CD14-positive monocyte (primary cell): ENCODE results near the gene PLPPR3. TPM values are rescaled to one million over a fixed set of nuclear protein-coding genes. Genes with fewer than 3 reads are reported as not detected.

Source experiments
- DNase-seq, 3 donors: peaks; one replicate each; pipeline ENCODE4 v3.0.0-alpha.2; 2011 to 2022
- H2AFZ ChIP-seq: 2 replicates; pipeline ENCODE4 v1.6.0; 2012; ENCODE audit warnings: mild to moderate bottlenecking, low read depth, low read length, inconsistent platforms; ENCODE audit not compliant: insufficient read depth, poor library complexity, severe bottlenecking
- H3K27ac ChIP-seq, 2 donors: 1 replicate in 1 of 2; 2 replicates in 1 of 2; pipeline ENCODE4 v1.5.1; 2012 to 2013; ENCODE audit warnings: low read length in 2 of 2, control low read depth in 1 of 2, inconsistent platforms in 1 of 2, low read depth in 1 of 2, mild to moderate bottlenecking in 1 of 2
- H3K27me3 ChIP-seq, 2 donors: one replicate each; pipeline versions ENCODE4 v1.6.0 to v1.6.1; 2011 to 2013; ENCODE audit warnings: low read length in 2 of 2; ENCODE audit not compliant: control insufficient read depth in 2 of 2, insufficient read depth in 2 of 2
- H3K36me3 ChIP-seq, 2 donors: replicated peaks in 1 of 2; 1 replicate in 1 of 2; 2 replicates in 1 of 2; pipeline versions ENCODE4 v1.5.1 to v1.6.1; 2012 to 2013; ENCODE audit warnings: low read length in 2 of 2, control low read depth in 1 of 2, inconsistent platforms in 1 of 2, mild to moderate bottlenecking in 1 of 2; ENCODE audit not compliant: insufficient read depth in 2 of 2, control insufficient read depth in 1 of 2
- H3K4me1 ChIP-seq, 2 donors: 1 replicate in 1 of 2; 2 replicates in 1 of 2; pipeline versions ENCODE4 v1.5.1 to v1.6.1; 2012 to 2013; ENCODE audit warnings: low read length in 2 of 2, control low read depth in 1 of 2, inconsistent platforms in 1 of 2, mild to moderate bottlenecking in 1 of 2, moderate library complexity in 1 of 2; ENCODE audit not compliant: insufficient read depth in 2 of 2, control insufficient read depth in 1 of 2
- H3K4me2 ChIP-seq: replicated peaks from 2 replicates; pipeline ENCODE3; 2012; ENCODE audit warnings: low read length, moderate library complexity, mild to moderate bottlenecking; ENCODE audit not compliant: poor library complexity, severe bottlenecking; ENCODE audit errors: extremely low read depth
- H3K4me3 ChIP-seq, 3 experiments: fragments of 200-600 bp in 1 of 3; sonication (generic) in 1 of 3; replicated peaks in 1 of 3; 1 replicate in 2 of 3; 2 replicates in 1 of 3; pipeline ENCODE4 v1.5.1; 2011 to 2013; ENCODE audit warnings: low read length in 3 of 3, mild to moderate bottlenecking in 3 of 3, control low read depth in 2 of 3, low read depth in 2 of 3, inconsistent platforms in 1 of 3, moderate library complexity in 1 of 3
- H3K79me2 ChIP-seq: 2 replicates; pipeline ENCODE4 v1.6.0; 2012; ENCODE audit warnings: mild to moderate bottlenecking, control low read depth, inconsistent platforms, low read length, moderate library complexity; ENCODE audit not compliant: insufficient read depth
- H3K9ac ChIP-seq: 2 replicates; pipeline ENCODE4 v1.6.0; 2017; ENCODE audit warnings: low read length, mild to moderate bottlenecking; ENCODE audit not compliant: insufficient read depth, poor library complexity, severe bottlenecking
- H3K9me3 ChIP-seq, 2 donors: replicated peaks in 1 of 2; 1 replicate in 1 of 2; 2 replicates in 1 of 2; pipeline versions ENCODE4 v1.5.1 to v1.6.1; 2012 to 2013; ENCODE audit warnings: low read length in 2 of 2, control low read depth in 1 of 2; ENCODE audit not compliant: control insufficient read depth in 1 of 2, insufficient read depth in 1 of 2
- H4K20me1 ChIP-seq: 2 replicates; pipeline ENCODE4 v1.6.0; 2012; ENCODE audit warnings: mild to moderate bottlenecking, low read length, control low read depth, moderate library complexity; ENCODE audit not compliant: insufficient read depth
- H3K27ac Mint-ChIP-seq, 7 donors: one replicate each; pipeline ENCODE4 v1.8.0; 2020; ENCODE audit warnings: mild to moderate bottlenecking in 7 of 7, mixed read lengths in 7 of 7, moderate library complexity in 6 of 7, inconsistent platforms in 2 of 7
- H3K27me3 Mint-ChIP-seq, 3 donors: one replicate each; pipeline ENCODE4 v1.8.0; 2021 to 2022; ENCODE audit warnings: low read depth in 3 of 3, mild to moderate bottlenecking in 3 of 3, mixed read lengths in 3 of 3, moderate library complexity in 3 of 3, inconsistent platforms in 1 of 3
- H3K36me3 Mint-ChIP-seq, 2 donors: one replicate each; pipeline ENCODE4 v1.8.0; 2020; ENCODE audit warnings: mixed read lengths in 2 of 2, inconsistent platforms in 1 of 2, mild to moderate bottlenecking in 1 of 2
- H3K4me1 Mint-ChIP-seq: one replicate; pipeline ENCODE4 v1.8.0; 2020; ENCODE audit warnings: mild to moderate bottlenecking, mixed read lengths
- H3K4me3 Mint-ChIP-seq, 2 donors: one replicate each; pipeline ENCODE4 v1.8.0; 2020; ENCODE audit warnings: mild to moderate bottlenecking in 2 of 2, mixed read lengths in 2 of 2, moderate library complexity in 1 of 2
- H3K9me3 Mint-ChIP-seq, 7 donors: one replicate each; pipeline ENCODE4 v1.8.0; 2020 to 2022; ENCODE audit warnings: mixed read lengths in 7 of 7, mild to moderate bottlenecking in 6 of 7, moderate library complexity in 6 of 7, inconsistent platforms in 2 of 7
- WGBS: methylation state at CpG from one replicate; pipeline ENCODE4 v1.1.5; 2013; ENCODE audit warnings: missing lambda C conversion rate; ENCODE audit not compliant: insufficient coverage; 5-methylcytosine and 5-hydroxymethylcytosine counted together
- intact Hi-C, 2 donors: fragments of 100-400 bp; cut with micrococcal nuclease; formaldehyde crosslinking; loops; one replicate each; pipeline versions ENCODE4 v1.15.0 to v1.15.1; 2023
- polyA plus RNA-seq, 3 donors: library from polyadenylated mRNA; depleted of rRNA in 1 of 3; unstranded in 2 of 3; stranded (reverse) in 1 of 3; fragments of 300-500 nt in 2 of 3; fragments of >200 nt in 1 of 3; fragmentation: Illumina TruSeq in 2 of 3; gene quantifications; 1 replicate in 2 of 3; 2 replicates in 1 of 3; pipeline ENCODE4 v1.2.3, GENCODE V29; 2012 to 2021
- TF ChIP-seq, protein P1 (sequence below): fragments of 200-600 bp; IDR thresholded peaks from one replicate; pipeline ENCODE4 v1.8.0; 2022; ENCODE audit warnings: antibody characterized with exemption, mild to moderate bottlenecking

Gene PLPPR3
- polyA plus RNA-seq, 3 donors = 1.2 TPM; not detected in 2

DNA sequence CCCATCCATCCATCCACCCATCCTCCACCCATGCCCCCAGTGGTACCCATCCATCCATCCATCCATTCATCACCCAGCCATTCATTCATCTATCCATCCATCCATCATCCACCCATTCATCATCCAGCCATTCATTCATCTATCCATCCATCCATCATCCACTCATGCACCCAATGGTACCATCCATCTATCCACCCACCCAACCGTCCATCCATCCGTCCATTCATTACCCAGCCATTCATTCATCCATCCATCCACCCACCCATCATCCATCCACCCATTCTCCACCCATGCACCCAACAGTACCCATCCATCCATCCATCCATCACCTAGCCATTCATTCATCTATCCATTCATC lies 5.3 kb downstream of the PLPPR3 start:
- WGBS = 97% methylated on average over 2 of the region's 2 CpGs
- TF ChIP-seq, protein P1, sequence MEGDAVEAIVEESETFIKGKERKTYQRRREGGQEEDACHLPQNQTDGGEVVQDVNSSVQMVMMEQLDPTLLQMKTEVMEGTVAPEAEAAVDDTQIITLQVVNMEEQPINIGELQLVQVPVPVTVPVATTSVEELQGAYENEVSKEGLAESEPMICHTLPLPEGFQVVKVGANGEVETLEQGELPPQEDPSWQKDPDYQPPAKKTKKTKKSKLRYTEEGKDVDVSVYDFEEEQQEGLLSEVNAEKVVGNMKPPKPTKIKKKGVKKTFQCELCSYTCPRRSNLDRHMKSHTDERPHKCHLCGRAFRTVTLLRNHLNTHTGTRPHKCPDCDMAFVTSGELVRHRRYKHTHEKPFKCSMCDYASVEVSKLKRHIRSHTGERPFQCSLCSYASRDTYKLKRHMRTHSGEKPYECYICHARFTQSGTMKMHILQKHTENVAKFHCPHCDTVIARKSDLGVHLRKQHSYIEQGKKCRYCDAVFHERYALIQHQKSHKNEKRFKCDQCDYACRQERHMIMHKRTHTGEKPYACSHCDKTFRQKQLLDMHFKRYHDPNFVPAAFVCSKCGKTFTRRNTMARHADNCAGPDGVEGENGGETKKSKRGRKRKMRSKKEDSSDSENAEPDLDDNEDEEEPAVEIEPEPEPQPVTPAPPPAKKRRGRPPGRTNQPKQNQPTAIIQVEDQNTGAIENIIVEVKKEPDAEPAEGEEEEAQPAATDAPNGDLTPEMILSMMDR = no peak
- Mint-ChIP-seq H3K27me3 (peaks cover 0 to 1% (median 1%) of the 10 kb centered on the region in 3 donors), H3K9me3 (peaks cover 0 to 11% (median 0%) of the 10 kb centered on the region in 7 donors), H3K36me3 (peaks cover 2 to 20% of the 10 kb centered on the region in 2 donors), H3K4me3 (no peak overlapping the region), H3K4me1 (peaks cover 1% of the 10 kb centered on the region), H3K27ac (peak overlapping the region in 1 of 7 donors; percentile 0)
- intact Hi-C loops = loop anchor here in 1 of 2 donors (5.0 kb wide), 1 partner anchor 36 kb away; the partner anchor contains the start of gene ELANE
- peaks cover 16% of the 10 kb centered on the region for H3K79me2 ChIP-seq
- H3K9me3 ChIP-seq = no peaks in the 10 kb centered on the region
- H3K4me2 ChIP-seq = no peak overlapping the region
- no peak for DNase-seq
- peaks cover 15% of the 10 kb centered on the region for H4K20me1 ChIP-seq
- H3K27ac ChIP-seq = no peak overlapping the region
- no peaks in the 10 kb centered on the region for H3K27me3 ChIP-seq
- H3K4me3 ChIP-seq = no peak overlapping the region
- H3K9ac ChIP-seq = no peak overlapping the region
- peaks cover 6 to 8% of the 10 kb centered on the region in 2 donors for H3K36me3 ChIP-seq
- H3K4me1 ChIP-seq = no peaks in the 10 kb centered on the region
- no peak overlapping the region for H2AFZ ChIP-seq

DNA sequence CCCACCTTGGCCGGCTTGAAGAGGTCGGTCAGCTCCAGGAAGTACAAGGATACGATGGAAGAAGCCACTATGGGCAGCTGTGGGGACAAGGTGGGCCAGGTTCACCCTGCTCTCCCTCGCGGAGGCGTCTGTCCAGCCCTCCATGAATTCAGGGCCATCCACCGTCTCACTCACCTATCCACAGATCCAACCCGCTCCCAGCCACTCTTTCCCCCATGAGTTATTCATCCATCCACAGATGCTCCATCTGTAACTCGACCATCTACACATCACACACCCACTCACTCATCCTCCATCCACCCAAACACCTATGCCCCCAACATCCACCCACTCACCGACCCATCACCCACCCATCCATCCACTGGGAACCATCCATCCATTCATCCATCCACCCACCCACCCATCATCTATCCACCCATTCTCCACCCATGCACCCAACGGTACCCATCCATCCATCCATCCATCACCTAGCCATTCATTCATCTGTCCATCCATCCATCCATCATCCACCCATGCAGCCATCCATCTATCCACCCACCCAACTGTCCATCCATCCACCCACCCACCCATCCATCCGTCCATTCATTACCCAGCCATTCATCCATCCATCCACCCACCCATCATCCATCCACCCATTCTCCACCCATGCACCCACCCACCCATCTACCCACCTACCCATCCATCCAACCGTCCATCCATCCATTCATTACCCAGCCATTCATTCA lies 5.8 kb downstream of the PLPPR3 start:
- no peak overlapping the region for H3K27ac ChIP-seq
- H3K36me3 Mint-ChIP-seq = peaks cover 5 to 23% of the 10 kb centered on the region in 2 donors
- DNase-seq = no peak
- no peak overlapping the region for H3K4me3 ChIP-seq
- H3K4me2 ChIP-seq = no peak overlapping the region
- H3K27me3 ChIP-seq = no peaks in the 10 kb centered on the region
- H3K4me1 Mint-ChIP-seq = peaks cover 1% of the 10 kb centered on the region
- WGBS = 97% methylated on average over 13 of the region's 13 CpGs
- H3K9me3 Mint-ChIP-seq = peaks cover 0 to 11% (median 0%) of the 10 kb centered on the region in 7 donors
- no peak overlapping the region for H3K9ac ChIP-seq
- H3K79me2 ChIP-seq = peaks cover 17% of the 10 kb centered on the region
- H4K20me1 ChIP-seq = peaks cover 21% of the 10 kb centered on the region
- peaks cover 0 to 1% (median 0%) of the 10 kb centered on the region in 3 donors for H3K27me3 Mint-ChIP-seq
- no peaks in the 10 kb centered on the region for H3K4me1 ChIP-seq
- H3K4me3 Mint-ChIP-seq = no peak overlapping the region
- intact Hi-C loops = loop anchor here in 1 of 2 donors (5.0 kb wide), 1 partner anchor 36 kb away; the partner anchor contains the start of gene ELANE
- TF ChIP-seq, protein P1 = no peak
- H3K36me3 ChIP-seq = peaks cover 12 to 13% of the 10 kb centered on the region in 2 donors
- no peak overlapping the region for H2AFZ ChIP-seq
- H3K27ac Mint-ChIP-seq = no peak overlapping the region
- H3K9me3 ChIP-seq = no peaks in the 10 kb centered on the region
